ENCODE results near the gene ENDOU.

ENDOU gene

DNA sequence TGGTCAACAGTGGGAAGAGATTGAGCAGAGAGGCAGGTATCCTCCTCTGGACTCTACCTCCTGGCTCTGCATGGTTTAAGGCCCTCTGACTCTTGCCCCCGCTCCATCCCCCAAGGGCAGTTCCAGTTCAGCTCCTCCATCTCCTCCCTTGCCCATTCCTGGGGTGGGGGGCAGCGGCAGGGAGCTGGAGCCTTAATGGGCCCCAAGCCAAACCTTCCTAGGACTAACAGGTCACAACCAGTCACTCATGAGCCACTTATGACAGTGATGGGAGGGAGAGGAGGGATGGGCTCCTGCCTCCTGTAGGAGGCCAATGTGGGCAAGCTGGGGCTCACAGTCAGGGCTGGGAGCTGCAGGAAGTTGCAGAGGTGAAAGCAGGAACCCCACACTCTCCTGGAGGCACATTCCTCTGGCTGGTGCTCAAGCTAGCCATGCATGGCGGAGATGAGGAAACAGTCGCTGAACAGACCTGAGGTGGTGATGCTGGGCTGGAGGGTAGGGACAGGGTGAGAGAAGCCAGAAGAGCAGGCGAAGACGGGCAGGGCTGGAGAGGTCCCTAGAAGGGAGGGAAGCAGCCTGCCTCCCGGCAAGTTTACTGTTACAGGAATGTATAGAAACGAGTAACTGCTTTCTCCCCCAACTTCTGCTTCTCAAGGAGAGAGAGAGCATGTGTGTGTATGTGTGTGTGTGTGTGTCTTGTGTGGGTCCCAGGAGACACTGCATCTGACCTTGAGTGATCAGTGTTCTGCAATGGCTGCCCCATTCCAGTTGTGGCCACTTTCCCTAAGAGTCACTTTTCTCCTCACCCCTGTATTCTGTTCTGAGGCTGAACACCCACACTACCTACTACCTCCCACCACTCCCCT lies 38.4 kb upstream of the ENDOU start:
- DNase-seq (ENCODE audit: low spot score), result no peak

DNA sequence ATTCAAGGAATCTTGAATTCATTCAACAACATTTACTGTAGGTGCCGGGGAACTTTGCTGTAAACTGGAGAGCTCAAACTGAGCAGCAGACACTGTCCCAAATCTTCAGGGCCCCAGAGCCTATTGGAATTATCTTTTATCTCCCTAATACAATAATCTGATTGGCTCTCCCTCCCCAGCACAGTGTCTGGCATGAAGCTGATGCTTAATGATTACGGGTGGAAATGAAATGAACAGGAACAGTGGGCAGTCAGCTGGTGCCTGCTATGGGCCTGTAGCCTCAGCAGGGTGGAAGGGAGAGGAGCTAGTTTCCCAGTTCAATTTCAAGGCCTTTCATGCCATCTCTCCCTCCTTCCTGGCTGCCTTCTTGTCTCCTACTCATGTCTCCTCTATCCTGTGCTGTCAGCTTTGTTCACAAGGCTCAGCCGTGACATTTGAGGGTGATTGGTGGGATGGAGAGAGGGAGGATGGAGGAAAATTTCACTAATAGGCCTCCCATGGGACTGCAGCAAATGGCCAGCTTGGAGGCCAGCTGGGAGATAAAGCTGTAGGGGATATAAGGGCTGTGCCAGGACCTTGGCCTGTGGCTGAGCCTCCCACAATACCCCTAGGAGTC lies 37.7 kb upstream of the ENDOU start:
- TF ChIP-seq, protein P1, sequence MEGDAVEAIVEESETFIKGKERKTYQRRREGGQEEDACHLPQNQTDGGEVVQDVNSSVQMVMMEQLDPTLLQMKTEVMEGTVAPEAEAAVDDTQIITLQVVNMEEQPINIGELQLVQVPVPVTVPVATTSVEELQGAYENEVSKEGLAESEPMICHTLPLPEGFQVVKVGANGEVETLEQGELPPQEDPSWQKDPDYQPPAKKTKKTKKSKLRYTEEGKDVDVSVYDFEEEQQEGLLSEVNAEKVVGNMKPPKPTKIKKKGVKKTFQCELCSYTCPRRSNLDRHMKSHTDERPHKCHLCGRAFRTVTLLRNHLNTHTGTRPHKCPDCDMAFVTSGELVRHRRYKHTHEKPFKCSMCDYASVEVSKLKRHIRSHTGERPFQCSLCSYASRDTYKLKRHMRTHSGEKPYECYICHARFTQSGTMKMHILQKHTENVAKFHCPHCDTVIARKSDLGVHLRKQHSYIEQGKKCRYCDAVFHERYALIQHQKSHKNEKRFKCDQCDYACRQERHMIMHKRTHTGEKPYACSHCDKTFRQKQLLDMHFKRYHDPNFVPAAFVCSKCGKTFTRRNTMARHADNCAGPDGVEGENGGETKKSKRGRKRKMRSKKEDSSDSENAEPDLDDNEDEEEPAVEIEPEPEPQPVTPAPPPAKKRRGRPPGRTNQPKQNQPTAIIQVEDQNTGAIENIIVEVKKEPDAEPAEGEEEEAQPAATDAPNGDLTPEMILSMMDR (IDR thresholded peaks at IDR 0.05; ENCODE audit: extremely low read depth, missing control alignments), result no peak
- no peak for DNase-seq (ENCODE audit: low spot score)

More for the DNA sequence above, 38.4 kb upstream of the ENDOU start:
- TF ChIP-seq, protein P1 (IDR thresholded peaks at IDR 0.05; ENCODE audit: extremely low read depth, missing control alignments), result no peak

DNA sequence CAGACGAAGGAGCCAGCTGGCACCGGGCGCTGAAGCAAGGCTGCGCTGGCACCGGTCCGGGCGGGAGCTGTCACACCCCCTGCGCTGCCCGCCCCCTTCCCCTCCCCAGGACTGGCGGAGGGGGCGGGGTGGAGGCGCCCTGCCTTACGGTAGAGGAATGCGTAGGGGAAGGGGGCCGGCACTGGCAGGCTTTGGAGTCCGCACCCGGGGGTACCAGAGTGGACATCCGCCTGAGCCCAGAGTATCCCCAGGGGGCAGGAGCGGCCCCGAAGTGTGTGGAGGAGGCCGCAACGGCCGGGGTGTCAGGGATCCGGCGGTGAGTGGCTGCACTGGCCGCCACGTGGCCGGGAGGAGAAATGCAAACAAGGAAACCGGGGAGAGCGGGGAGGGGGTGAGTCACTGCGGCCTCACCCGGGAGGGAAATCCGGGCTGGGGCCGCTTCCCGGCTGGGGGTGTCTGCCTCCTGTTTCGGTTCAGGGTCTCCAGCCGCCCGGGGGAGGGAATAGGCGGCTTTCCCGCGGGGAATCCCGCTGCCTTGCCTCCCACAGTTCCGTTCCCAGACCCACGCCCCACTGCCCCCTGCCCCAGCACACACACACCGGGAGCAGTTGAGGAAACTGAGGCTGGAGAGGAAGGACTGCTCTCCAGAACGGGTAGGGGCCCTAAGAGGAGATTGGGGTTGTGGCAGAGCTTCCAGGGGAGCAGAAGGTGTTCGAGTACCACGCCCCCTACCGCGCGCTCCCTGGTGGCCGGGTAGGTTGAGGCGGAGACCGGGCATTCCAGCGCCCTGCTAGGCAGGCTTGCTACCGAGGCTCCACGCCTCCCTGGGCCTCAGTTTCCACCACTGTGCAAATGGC lies 33.8 kb upstream of the ENDOU start, which contains the start of gene RAPGEF3:
Gene RAPGEF3 (minus strand): TSS at position 47 of the 857 bp plus-strand sequence. CDS start 324 bp downstream, outside the sequence.
- DNase-seq (ENCODE audit: low spot score), result peak; percentile 86
- TF ChIP-seq, protein P1 (IDR thresholded peaks at IDR 0.05; ENCODE audit: extremely low read depth, missing control alignments), result peak; percentile 61

DNA sequence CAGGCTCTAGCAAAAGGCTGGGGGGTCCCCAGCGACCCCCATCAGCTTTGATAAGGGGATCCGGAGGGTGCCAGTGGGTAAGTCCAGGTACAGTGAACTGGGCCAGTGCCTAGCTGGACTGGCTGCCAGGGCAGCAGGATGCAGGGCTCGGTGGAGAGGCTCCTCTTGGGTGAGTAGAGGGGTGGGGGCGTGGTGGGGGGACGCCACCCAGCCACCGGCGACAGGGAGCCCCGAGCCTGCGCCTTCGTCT lies 33.2 kb upstream of the ENDOU start:
- no peak for DNase-seq (ENCODE audit: low spot score)
- TF ChIP-seq, protein P1 (IDR thresholded peaks at IDR 0.05; ENCODE audit: extremely low read depth, missing control alignments), result no peak

DNA sequence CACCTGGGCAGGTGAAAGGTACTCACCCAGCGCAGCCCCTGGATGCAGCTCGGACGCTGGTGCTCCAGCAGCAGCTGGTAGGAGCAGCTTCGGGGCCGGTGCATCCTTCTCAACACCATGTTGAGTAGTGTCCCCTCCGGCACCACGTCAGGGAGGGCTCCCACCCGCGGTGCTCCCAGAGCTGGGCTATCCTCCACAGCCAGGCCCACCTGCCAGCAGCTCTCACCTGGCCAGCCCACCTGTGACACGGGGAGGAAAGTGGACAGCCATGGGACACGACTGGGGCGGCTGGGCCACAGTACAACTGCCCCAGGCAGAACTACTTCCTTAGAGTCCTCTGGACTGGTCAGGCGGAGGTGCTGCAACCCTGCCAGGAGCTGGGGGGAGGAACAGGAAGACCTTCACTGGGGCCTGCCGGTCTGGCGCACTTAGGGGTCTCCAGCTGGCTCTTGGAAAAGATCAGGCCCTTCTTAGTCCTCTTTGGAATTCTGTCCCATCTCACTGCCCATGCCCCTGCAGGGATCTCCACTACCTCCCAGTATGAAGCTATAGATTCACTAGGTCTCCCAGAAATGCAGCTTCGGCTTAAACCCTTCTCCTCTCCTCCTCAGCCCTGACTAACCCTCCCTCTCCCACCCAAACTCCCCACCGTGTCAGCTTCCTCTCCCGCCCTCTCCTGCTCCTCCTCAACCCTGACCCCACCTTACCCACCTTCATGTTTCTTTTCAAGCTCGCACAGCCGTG lies 32.7 kb upstream of the ENDOU start:
- TF ChIP-seq, protein P1 (IDR thresholded peaks at IDR 0.05; ENCODE audit: extremely low read depth, missing control alignments), result no peak
- no peak for DNase-seq (ENCODE audit: low spot score)

DNA sequence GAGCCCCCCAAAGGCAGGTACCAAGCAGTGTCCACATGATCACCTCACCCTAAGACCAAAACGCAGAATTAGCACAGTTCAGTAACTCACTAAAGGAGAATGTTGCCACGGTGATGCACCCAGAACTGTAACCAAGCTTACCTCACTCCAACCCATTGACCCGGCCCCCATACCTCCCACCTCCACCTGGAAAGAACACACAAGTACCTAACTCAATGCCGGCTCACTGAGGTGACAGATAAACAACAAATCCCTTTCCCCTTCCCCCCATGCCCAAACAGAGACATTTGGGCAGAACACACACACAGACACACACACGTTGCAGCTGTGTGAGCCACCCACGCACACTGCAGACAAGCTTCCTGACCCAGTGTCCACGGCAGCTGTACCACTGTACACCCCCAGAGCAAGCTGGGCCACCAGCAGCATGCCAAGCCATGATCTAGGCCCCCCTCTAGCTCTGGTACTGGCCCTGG lies 32.1 kb upstream of the ENDOU start:
- TF ChIP-seq, protein P1 (IDR thresholded peaks at IDR 0.05; ENCODE audit: extremely low read depth, missing control alignments), result no peak
- DNase-seq (ENCODE audit: low spot score), result no peak

All from GM20000 (cell line).